ENCODE measurements around the gene SLC45A3.

SLC45A3 gene

DNA sequence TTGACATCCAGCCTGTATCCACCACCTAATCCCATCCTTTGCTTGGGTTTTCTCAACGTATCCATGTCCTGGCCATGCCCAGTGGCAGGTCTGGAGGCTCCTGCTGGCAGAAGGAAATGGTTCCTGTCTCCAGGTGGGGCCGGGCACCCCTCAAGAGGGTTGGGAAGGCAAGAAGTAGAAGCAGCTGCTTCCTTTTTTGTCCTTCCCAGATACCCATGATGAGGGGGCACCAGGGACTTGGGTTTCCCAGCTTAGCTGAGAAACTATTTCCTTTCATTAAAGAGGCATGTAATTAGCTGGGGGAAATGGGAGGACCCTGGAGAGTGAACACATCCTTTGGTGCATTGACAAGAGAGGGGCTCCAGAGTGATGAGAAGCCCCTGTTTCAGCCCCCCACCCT, 21.1 kb upstream of the SLC45A3 start:
- H3K4me3 ChIP-seq (replicated peaks; ENCODE audit: insufficient read depth, low read length): no peak overlapping the region
- TF ChIP-seq POLR2AphosphoS5 (IDR thresholded peaks at IDR 0.05; ENCODE audit: low read depth) (no peak), SPI1 (IDR thresholded peaks at IDR 0.05; ENCODE audit: borderline replicate concordance, low read depth) (no peak), GABPA (IDR thresholded peaks at IDR 0.05; ENCODE audit: low read depth) (no peak)
- TF ChIP-seq, protein P1, sequence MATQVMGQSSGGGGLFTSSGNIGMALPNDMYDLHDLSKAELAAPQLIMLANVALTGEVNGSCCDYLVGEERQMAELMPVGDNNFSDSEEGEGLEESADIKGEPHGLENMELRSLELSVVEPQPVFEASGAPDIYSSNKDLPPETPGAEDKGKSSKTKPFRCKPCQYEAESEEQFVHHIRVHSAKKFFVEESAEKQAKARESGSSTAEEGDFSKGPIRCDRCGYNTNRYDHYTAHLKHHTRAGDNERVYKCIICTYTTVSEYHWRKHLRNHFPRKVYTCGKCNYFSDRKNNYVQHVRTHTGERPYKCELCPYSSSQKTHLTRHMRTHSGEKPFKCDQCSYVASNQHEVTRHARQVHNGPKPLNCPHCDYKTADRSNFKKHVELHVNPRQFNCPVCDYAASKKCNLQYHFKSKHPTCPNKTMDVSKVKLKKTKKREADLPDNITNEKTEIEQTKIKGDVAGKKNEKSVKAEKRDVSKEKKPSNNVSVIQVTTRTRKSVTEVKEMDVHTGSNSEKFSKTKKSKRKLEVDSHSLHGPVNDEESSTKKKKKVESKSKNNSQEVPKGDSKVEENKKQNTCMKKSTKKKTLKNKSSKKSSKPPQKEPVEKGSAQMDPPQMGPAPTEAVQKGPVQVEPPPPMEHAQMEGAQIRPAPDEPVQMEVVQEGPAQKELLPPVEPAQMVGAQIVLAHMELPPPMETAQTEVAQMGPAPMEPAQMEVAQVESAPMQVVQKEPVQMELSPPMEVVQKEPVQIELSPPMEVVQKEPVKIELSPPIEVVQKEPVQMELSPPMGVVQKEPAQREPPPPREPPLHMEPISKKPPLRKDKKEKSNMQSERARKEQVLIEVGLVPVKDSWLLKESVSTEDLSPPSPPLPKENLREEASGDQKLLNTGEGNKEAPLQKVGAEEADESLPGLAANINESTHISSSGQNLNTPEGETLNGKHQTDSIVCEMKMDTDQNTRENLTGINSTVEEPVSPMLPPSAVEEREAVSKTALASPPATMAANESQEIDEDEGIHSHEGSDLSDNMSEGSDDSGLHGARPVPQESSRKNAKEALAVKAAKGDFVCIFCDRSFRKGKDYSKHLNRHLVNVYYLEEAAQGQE (IDR thresholded peaks at IDR 0.05; ENCODE audit: insufficient replicate concordance, low read depth): no peak
- TF ChIP-seq, protein P2, sequence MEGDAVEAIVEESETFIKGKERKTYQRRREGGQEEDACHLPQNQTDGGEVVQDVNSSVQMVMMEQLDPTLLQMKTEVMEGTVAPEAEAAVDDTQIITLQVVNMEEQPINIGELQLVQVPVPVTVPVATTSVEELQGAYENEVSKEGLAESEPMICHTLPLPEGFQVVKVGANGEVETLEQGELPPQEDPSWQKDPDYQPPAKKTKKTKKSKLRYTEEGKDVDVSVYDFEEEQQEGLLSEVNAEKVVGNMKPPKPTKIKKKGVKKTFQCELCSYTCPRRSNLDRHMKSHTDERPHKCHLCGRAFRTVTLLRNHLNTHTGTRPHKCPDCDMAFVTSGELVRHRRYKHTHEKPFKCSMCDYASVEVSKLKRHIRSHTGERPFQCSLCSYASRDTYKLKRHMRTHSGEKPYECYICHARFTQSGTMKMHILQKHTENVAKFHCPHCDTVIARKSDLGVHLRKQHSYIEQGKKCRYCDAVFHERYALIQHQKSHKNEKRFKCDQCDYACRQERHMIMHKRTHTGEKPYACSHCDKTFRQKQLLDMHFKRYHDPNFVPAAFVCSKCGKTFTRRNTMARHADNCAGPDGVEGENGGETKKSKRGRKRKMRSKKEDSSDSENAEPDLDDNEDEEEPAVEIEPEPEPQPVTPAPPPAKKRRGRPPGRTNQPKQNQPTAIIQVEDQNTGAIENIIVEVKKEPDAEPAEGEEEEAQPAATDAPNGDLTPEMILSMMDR (IDR thresholded peaks at IDR 0.05; ENCODE audit: insufficient read depth, low read length): no peak
- H3K27ac ChIP-seq (replicated peaks): no peak overlapping the region
- DNase-seq (ENCODE audit: low read depth in 1 of 2, low spot score in 1 of 2): no peak
- peaks cover 3% of the 10 kb centered on the region for H3K27me3 ChIP-seq (ENCODE audit: insufficient read depth, poor library complexity, severe bottlenecking)

GRCh38 chr1:205700865-205701401, 20.6 kb upstream of the SLC45A3 start:
- DNase-seq (ENCODE audit: low read depth in 1 of 2, low spot score in 1 of 2): no peak
- H3K4me3 ChIP-seq (replicated peaks; ENCODE audit: insufficient read depth, low read length): no peak overlapping the region
- TF ChIP-seq GABPA (IDR thresholded peaks at IDR 0.05; ENCODE audit: low read depth): no peak
- TF ChIP-seq, protein P2 (IDR thresholded peaks at IDR 0.05; ENCODE audit: insufficient read depth, low read length): no peak
- TF ChIP-seq POLR2AphosphoS5 (IDR thresholded peaks at IDR 0.05; ENCODE audit: low read depth): no peak
- no peak for TF ChIP-seq SPI1 (IDR thresholded peaks at IDR 0.05; ENCODE audit: borderline replicate concordance, low read depth)
- TF ChIP-seq, protein P1 (IDR thresholded peaks at IDR 0.05; ENCODE audit: insufficient replicate concordance, low read depth): no peak
- H3K27ac ChIP-seq (replicated peaks): no peak overlapping the region
- H3K27me3 ChIP-seq (ENCODE audit: insufficient read depth, poor library complexity, severe bottlenecking): peaks cover 3% of the 10 kb centered on the region

GRCh38 chr1:205699416-205699815, 19.1 kb upstream of the SLC45A3 start:
- peaks cover 3% of the 10 kb centered on the region for H3K27me3 ChIP-seq (ENCODE audit: insufficient read depth, poor library complexity, severe bottlenecking)
- no peak for DNase-seq (ENCODE audit: low read depth in 1 of 2, low spot score in 1 of 2)

More at GRCh38 chr1:205699416-205699815, 19.1 kb upstream of the SLC45A3 start:
- Histone ChIP-seq H3K27ac (replicated peaks) (no peak overlapping the region), H3K4me3 (replicated peaks; ENCODE audit: insufficient read depth, low read length) (no peak overlapping the region)
- TF ChIP-seq, protein P1 (IDR thresholded peaks at IDR 0.05; ENCODE audit: insufficient replicate concordance, low read depth): no peak
- TF ChIP-seq SPI1 (IDR thresholded peaks at IDR 0.05; ENCODE audit: borderline replicate concordance, low read depth) (no peak), POLR2AphosphoS5 (IDR thresholded peaks at IDR 0.05; ENCODE audit: low read depth) (no peak), GABPA (IDR thresholded peaks at IDR 0.05; ENCODE audit: low read depth) (no peak)
- TF ChIP-seq, protein P2 (IDR thresholded peaks at IDR 0.05; ENCODE audit: insufficient read depth, low read length): no peak
